Measurements from ENCODE around the gene LTB4R. TPM values are rescaled to one million over a fixed set of nuclear protein-coding genes. Genes with fewer than 3 reads are reported as not detected.

Gene LTB4R, protein sequence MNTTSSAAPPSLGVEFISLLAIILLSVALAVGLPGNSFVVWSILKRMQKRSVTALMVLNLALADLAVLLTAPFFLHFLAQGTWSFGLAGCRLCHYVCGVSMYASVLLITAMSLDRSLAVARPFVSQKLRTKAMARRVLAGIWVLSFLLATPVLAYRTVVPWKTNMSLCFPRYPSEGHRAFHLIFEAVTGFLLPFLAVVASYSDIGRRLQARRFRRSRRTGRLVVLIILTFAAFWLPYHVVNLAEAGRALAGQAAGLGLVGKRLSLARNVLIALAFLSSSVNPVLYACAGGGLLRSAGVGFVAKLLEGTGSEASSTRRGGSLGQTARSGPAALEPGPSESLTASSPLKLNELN
- polyA plus RNA-seq (2011; rRNA removed) (10.2 and 13.2 TPM in 2 replicates), polyA plus RNA-seq (2017; fragmentation: RNase III; extraction: RNeasy Plus Mini Kit Qiagen cat#74134 plus additional on column Dnase treatment) (8.3 to 9.4 TPM (median 8.3 TPM) in 3 replicates), polyA minus RNA-seq (2011; rRNA and poly(A)+ RNA removed) (8.1 and 10.4 TPM in 2 replicates)
- 10.1 and 10.9 TPM in 2 replicates for polyA plus RNA-seq (2012; cell fraction: cytosol; rRNA removed)
- 209 and 247 TPM in 2 replicates for polyA plus RNA-seq (2012; cell fraction: nucleus; rRNA removed)

DNA sequence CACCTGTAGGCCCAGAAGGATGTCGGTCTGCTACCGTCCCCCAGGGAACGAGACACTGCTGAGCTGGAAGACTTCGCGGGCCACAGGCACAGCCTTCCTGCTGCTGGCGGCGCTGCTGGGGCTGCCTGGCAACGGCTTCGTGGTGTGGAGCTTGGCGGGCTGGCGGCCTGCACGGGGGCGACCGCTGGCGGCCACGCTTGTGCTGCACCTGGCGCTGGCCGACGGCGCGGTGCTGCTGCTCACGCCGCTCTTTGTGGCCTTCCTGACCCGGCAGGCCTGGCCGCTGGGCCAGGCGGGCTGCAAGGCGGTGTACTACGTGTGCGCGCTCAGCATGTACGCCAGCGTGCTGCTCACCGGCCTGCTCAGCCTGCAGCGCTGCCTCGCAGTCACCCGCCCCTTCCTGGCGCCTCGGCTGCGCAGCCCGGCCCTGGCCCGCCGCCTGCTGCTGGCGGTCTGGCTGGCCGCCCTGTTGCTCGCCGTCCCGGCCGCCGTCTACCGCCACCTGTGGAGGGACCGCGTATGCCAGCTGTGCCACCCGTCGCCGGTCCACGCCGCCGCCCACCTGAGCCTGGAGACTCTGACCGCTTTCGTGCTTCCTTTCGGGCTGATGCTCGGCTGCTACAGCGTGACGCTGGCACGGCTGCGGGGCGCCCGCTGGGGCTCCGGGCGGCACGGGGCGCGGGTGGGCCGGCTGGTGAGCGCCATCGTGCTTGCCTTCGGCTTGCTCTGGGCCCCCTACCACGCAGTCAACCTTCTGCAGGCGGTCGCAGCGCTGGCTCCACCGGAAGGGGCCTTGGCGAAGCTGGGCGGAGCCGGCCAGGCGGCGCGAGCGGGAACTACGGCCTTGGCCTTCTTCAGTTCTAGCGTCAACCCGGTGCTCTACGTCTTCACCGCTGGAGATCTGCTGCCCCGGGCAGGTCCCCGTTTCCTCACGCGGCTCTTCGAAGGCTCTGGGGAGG lies at the start of gene LTB4R:
LTB4R (plus strand) TSS at position 857 of the 959 bp plus-strand sequence. CDS start 4,150 bp downstream, outside the sequence.
- peaks cover 16% of the 10 kb centered on the region for H3K4me1 ChIP-seq
- H3K9me3 ChIP-seq = no peaks in the 10 kb centered on the region
- CTCF ChIA-PET = interaction anchor here (2.6 to 46.6 kb wide), 7 partner anchors 8 to 119 kb away, joined by 6 to 1142 read pairs (median 135); partner anchors contain the start of genes ADCY4, CBLN3, DHRS1 and KHNYN
- H3K4me2 ChIP-seq = no peak within 1 kb of the TSS
- FAIRE-seq (no peak), DNase-seq (ENCODE audit: low read depth in 1 of 2, low spot score in 1 of 2) (no peak), ATAC-seq (no peak)
- POLR2A ChIA-PET = no interaction called here
- H3K4me3 ChIP-seq = no peak within 1 kb of the TSS
- H3K27ac ChIP-seq = no peak within 1 kb of the TSS
- 97% methylated on average over 50 of the region's 99 CpGs for WGBS (ENCODE audit: missing lambda C conversion rate)
- no peak for TF ChIP-seq HOXB5 (CRISPR knock-in tag; IDR thresholded peaks at IDR 0.05)
- no peak for TF ChIP-seq EHMT2 (IDR thresholded peaks at IDR 0.05; ENCODE audit: low read depth)
- TF ChIP-seq, protein P1, sequence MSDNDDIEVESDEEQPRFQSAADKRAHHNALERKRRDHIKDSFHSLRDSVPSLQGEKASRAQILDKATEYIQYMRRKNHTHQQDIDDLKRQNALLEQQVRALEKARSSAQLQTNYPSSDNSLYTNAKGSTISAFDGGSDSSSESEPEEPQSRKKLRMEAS (IDR thresholded peaks at IDR 0.05) = no peak
- no peak for TF ChIP-seq ZSCAN20 (CRISPR knock-in tag; IDR thresholded peaks at IDR 0.05)

- no peak for FAIRE-seq
- TF ChIP-seq ZSCAN20 (CRISPR knock-in tag; IDR thresholded peaks at IDR 0.05) (no peak), FOSL2 (IDR thresholded peaks at IDR 0.05) (no peak), FOSL2 (CRISPR knock-in tag; IDR thresholded peaks at IDR 0.05) (no peak), FOXS1 (CRISPR knock-in tag; IDR thresholded peaks at IDR 0.05) (no peak), RNF2 (IDR thresholded peaks at IDR 0.05; ENCODE audit: borderline replicate concordance, low read depth) (no peak), TFCP2L1 (CRISPR knock-in tag; IDR thresholded peaks at IDR 0.05) (no peak), EHMT2 (IDR thresholded peaks at IDR 0.05; ENCODE audit: low read depth) (no peak), SREBF2 (IDR thresholded peaks at IDR 0.05) (no peak), ZFP36 (IDR thresholded peaks at IDR 0.05; ENCODE audit: borderline replicate concordance, partially characterized antibody) (no peak), BHLHE40 (IDR thresholded peaks at IDR 0.05; ENCODE audit: low read depth, low read length) (no peak), MYC (IDR thresholded peaks at IDR 0.05; ENCODE audit: borderline replicate concordance, low read length) (no peak), REST (IDR thresholded peaks at IDR 0.05) (no peak), GATA3 (IDR thresholded peaks at IDR 0.05; ENCODE audit: borderline replicate concordance) (no peak), HOXB5 (CRISPR knock-in tag; IDR thresholded peaks at IDR 0.05) (no peak), KDM5A (IDR thresholded peaks at IDR 0.05) (no peak)
- TF ChIP-seq, protein P2, sequence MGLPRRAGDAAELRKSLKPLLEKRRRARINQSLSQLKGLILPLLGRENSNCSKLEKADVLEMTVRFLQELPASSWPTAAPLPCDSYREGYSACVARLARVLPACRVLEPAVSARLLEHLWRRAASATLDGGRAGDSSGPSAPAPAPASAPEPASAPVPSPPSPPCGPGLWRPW (IDR thresholded peaks at IDR 0.05) = no peak
- TF ChIP-seq, protein P1 (IDR thresholded peaks at IDR 0.05) = no peak
- TF ChIP-seq, protein P3, sequence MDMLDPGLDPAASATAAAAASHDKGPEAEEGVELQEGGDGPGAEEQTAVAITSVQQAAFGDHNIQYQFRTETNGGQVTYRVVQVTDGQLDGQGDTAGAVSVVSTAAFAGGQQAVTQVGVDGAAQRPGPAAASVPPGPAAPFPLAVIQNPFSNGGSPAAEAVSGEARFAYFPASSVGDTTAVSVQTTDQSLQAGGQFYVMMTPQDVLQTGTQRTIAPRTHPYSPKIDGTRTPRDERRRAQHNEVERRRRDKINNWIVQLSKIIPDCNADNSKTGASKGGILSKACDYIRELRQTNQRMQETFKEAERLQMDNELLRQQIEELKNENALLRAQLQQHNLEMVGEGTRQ (IDR thresholded peaks at IDR 0.05) = no peak
- H3K4me3 ChIP-seq = no peak overlapping the region
- ATAC-seq = no peak
- ChIA-PET CTCF (interaction anchor here (1.3 to 34.0 kb wide), 6 partner anchors 9 to 41 kb away, joined by 4 to 469 read pairs (median 8); partner anchors contain the start of genes CIDEB, DHRS1, LTB4R and LTB4R2), POLR2A (interaction anchor here (2.0 kb wide), 1 partner anchor 9 kb away, joined by 12 read pairs; the partner anchor contains the start of gene RABGGTA)
- no peak overlapping the region for H3K27ac ChIP-seq
- no peaks in the 10 kb centered on the region for H3K9me3 ChIP-seq
- peaks cover 8% of the 10 kb centered on the region for H3K4me1 ChIP-seq
- no peak overlapping the region for H3K4me2 ChIP-seq
- DNase-seq (ENCODE audit: low read depth in 1 of 2, low spot score in 1 of 2) = no peak
- whole genome bisulfite sequencing (ENCODE audit: missing lambda C conversion rate) = 83% methylated on average over 12 of the region's 19 CpGs
Measured at GRCh38 chr14:24261969-24262327, 49.4 kb upstream of the LTB4R start.
